Cardiac muscle cell (in vitro differentiated cells and primary cell): ENCODE results near the gene FRAS1. TPM values are rescaled to one million over a fixed set of nuclear protein-coding genes. Genes with fewer than 3 reads are reported as not detected.
A peak's percentile ranks its signal among the peaks of the same experiment; 100 is the strongest.

Experiments
- DNase-seq, 2 donors: peaks; one replicate each; pipeline versions ENCODE4 v3.0.0 to v3.0.0-alpha.2; 2010 to 2017; ENCODE audit warnings: low read depth in 1 of 2, low spot score in 1 of 2
- H3K27ac ChIP-seq: fragments of 200-600 bp; sonication (generic); 2 replicates; pipeline ENCODE4 v1.5.1; 2016
- H3K27me3 ChIP-seq: fragments of 200-600 bp; sonication (generic); 2 replicates; pipeline ENCODE4 v1.6.0; 2016; ENCODE audit warnings: control low read depth
- H3K36me3 ChIP-seq: fragments of 200-600 bp; sonication (generic); 2 replicates; pipeline ENCODE4 v1.5.1; 2016; ENCODE audit warnings: control low read depth
- H3K4me1 ChIP-seq: fragments of 200-600 bp; sonication (generic); 2 replicates; pipeline ENCODE4 v1.8.1; 2017; ENCODE audit warnings: low read depth, mild to moderate bottlenecking, mixed run types
- H3K4me3 ChIP-seq: fragments of 200-600 bp; sonication (generic); 2 replicates; pipeline ENCODE4 v1.5.1; 2016; ENCODE audit warnings: mild to moderate bottlenecking
- H3K9me3 ChIP-seq: fragments of 200-600 bp; sonication (generic); 2 replicates; pipeline ENCODE4 v1.5.1; 2017; ENCODE audit warnings: low read depth, mild to moderate bottlenecking, control low read depth
- CTCF ChIP-seq: IDR thresholded peaks from 2 replicates; pipeline ENCODE4 v1.5.1; 2012; ENCODE audit warnings: low read depth, mild to moderate bottlenecking, low read length
- polyA plus RNA-seq: library from polyadenylated mRNA; unstranded; fragments of >200 nt; fragmentation: Nextera tagmentation; extraction: Ambion mirVana; gene quantifications from 2 replicates; pipeline ENCODE4 v1.2.1, GENCODE V29; 2016
- total RNA-seq: library from RNA; depleted of rRNA; stranded (reverse); fragments of >200 nt; gene quantifications from 2 replicates; pipeline ENCODE4 v1.2.3, GENCODE V29; 2016

The FRAS1 gene
- total and polyA plus RNA-seq, 2 experiments from 2014 or later = 4.4 to 20.4 TPM

GRCh38 chr4:78226279-78226678 lies 169.2 kb downstream of the FRAS1 start:
- Histone ChIP-seq H3K27ac (no peak overlapping the region), H3K36me3 (no peaks in the 10 kb centered on the region), H3K4me3 (no peak overlapping the region), H3K9me3 (no peaks in the 10 kb centered on the region), H3K4me1 (peaks cover 11% of the 10 kb centered on the region), H3K27me3 (no peaks in the 10 kb centered on the region)
- no peak for TF ChIP-seq CTCF
- DNase-seq = no peak

DNA sequence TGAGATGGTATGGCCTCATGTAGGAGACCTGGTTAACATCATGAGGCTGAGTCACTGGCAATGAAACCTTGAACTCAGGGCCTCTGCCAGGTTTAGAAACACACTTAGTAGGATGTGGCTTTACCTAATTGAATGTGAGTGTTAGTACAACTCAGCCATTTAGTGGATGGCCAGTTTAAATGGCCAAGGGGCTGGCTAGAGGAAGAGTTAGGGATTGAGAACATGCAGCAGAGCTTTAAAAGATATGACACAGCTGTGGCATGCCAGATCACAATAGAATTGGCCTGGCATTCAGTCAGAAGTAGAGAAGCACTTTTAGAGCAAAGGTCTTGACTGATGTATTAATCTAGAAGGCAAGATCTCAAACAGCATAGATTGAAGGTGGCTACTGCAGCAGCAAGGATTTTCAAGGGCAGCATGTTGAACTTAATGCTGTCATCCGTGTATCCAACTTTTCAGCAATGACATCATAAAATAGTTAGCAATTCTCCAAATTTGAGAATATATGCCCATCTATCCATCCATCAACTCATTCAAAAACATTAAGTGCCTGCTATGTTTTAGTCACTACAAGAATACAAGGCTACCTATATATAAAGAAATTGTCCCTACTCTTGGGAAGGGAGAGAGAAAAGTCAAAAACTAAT lies 170.4 kb downstream of the FRAS1 start:
- Histone ChIP-seq H3K9me3 (no peaks in the 10 kb centered on the region), H3K36me3 (no peaks in the 10 kb centered on the region), H3K4me1 (peaks cover 11% of the 10 kb centered on the region), H3K27ac (no peak overlapping the region), H3K27me3 (no peaks in the 10 kb centered on the region), H3K4me3 (no peak overlapping the region)
- no peak for DNase-seq
- no peak for TF ChIP-seq CTCF

DNA sequence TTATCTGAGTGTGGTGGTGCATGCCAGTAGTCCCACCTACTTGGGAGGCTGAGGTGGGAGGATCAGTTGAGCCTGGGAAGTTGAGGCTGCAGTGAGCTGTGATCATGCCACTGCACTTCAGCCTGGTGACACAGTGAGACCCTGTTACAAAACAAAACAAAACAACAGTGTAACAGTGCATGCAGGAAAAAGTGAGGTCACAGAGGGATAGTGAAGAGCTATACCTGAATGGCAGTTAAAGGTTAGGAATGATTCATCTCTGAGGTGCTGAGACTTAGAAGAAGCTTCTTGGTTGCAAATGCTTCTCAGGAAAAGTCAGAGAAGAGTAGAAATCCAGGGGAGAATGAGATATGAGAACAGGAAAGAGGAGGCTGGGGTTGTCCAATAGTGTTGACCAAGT lies 178.7 kb downstream of the FRAS1 start:
- no peaks in the 10 kb centered on the region for H3K9me3 ChIP-seq
- no peak overlapping the region for H3K27ac ChIP-seq
- no peak overlapping the region for H3K4me3 ChIP-seq
- no peaks in the 10 kb centered on the region for H3K4me1 ChIP-seq
- no peaks in the 10 kb centered on the region for H3K36me3 ChIP-seq
- DNase-seq = no peak
- H3K27me3 ChIP-seq = no peaks in the 10 kb centered on the region
- TF ChIP-seq CTCF = no peak

- H3K4me1 ChIP-seq = no peaks in the 10 kb centered on the region
- no peaks in the 10 kb centered on the region for H3K9me3 ChIP-seq
- no peak overlapping the region for H3K27ac ChIP-seq
- H3K4me3 ChIP-seq = no peak overlapping the region
- DNase-seq = no peak
- H3K27me3 ChIP-seq = no peaks in the 10 kb centered on the region
- TF ChIP-seq CTCF = no peak
- no peaks in the 10 kb centered on the region for H3K36me3 ChIP-seq
These were observed 180.2 kb downstream of the FRAS1 start for GRCh38 chr4:78237360-78237759.

GRCh38 chr4:78242071-78242470 lies 184.9 kb downstream of the FRAS1 start:
- Histone ChIP-seq H3K36me3 (no peaks in the 10 kb centered on the region), H3K9me3 (no peaks in the 10 kb centered on the region), H3K27ac (no peak overlapping the region), H3K4me1 (peaks cover 12% of the 10 kb centered on the region), H3K27me3 (no peaks in the 10 kb centered on the region), H3K4me3 (no peak overlapping the region)
- DNase-seq = peak in 1 of 2 donors; percentile 45
- no peak for TF ChIP-seq CTCF
